CD4-positive, alpha-beta T cell treated with Interleukin-21 for 1 hour (primary cell): ENCODE measurements around the gene RNF148.
"Not testable (repeated sequence)": the region's sequence is repeated elsewhere in the genome, so short reads cannot be mapped to it uniquely, and the experiment has no call there.

Experiments used
- DNase-seq: peaks from one replicate; pipeline ENCODE4 v3.0.0-alpha.2; 2020

The RNF148 gene

DNA sequence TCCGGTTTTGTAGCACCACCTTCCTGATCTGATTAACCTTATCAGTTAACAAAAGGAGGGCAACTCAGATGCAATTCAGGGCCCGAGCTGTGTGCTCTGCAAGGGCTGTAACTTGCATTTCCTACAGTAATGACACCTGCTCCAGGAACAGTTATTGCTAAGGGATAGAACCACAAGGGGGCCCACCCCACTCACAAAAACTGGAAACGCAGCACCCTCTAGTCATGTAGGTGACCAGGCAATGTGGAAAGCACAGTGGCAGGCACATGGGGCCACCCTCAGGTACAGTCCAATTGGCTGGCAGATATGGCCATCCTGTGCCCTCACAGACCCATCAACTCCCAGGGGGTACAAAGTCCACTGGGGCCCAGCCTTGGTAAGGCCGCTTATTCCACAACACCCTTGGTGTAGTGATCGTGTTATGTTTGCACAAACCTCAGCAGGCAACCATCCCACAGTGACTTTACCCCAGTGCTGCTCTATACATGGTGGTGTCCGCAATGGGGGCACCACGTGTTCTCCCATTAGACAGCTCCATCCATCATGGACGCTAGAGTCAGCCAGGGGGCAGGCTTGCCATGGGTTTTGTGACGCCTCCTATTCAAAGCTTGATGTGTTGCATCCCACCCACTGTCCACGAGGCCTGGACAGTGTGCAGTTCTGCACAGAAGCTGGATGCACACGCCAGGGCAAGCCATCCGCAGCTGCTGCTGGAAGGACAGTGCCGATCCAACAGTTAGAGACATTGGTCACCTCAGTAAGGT lies 13.2 kb downstream of the RNF148 start:
- DNase-seq, result no peak

GRCh38 chr7:122688400-122688998 lies 14.2 kb downstream of the RNF148 start:
- no peak for DNase-seq

- DNase-seq, result no peak
These were observed 16.3 kb downstream of the RNF148 start for GRCh38 chr7:122686360-122686878.

- no peak for DNase-seq
These were observed 18.2 kb downstream of the RNF148 start for GRCh38 chr7:122684504-122684903.

GRCh38 chr7:122682815-122683550 lies 19.7 kb downstream of the RNF148 start:
- no peak for DNase-seq

GRCh38 chr7:122681186-122681585 lies 21.5 kb downstream of the RNF148 start:
- not testable (repeated sequence) for DNase-seq

DNA sequence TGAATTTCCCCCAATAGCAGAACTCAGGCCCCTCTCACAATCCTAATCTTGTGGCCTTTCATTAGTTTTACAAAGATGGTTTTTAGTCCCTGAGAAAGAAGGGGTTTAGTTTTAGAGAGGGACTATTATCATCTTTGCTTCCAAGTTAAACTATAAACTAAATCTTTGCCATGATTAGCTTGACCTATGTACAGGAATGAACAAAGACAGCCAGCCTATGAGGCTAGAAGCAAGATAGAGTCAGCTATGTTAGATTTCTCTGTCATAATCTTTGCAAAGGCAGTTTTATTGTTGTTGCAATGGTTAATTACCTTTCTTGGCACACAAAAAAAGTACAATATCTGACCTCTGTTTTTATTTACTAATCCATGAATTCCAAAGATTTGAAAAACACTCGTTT lies 22.9 kb downstream of the RNF148 start:
- DNase-seq, result no peak

- not testable (repeated sequence) for DNase-seq
These were observed 23.4 kb downstream of the RNF148 start for GRCh38 chr7:122679269-122679709.

DNA sequence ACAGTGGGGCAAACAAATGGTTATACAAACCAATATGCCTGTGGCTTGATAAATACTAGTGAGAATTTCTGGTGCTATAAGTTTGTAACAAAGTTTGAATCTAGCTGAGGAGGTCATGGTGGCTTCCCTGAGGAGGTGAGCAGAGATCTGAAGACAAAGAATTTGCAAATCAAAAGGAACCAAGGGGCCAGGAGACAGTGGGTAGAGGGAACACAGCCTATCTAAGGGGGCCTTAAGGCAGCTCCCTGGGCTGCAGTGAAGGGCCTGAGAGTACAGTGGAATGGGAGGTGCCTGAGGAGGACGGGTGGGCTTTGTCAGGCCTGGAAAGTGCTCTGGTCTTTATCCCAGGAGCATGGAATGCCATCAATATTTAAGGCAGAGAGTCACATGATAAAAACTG lies 25.6 kb downstream of the RNF148 start:
- DNase-seq, result no peak

DNA sequence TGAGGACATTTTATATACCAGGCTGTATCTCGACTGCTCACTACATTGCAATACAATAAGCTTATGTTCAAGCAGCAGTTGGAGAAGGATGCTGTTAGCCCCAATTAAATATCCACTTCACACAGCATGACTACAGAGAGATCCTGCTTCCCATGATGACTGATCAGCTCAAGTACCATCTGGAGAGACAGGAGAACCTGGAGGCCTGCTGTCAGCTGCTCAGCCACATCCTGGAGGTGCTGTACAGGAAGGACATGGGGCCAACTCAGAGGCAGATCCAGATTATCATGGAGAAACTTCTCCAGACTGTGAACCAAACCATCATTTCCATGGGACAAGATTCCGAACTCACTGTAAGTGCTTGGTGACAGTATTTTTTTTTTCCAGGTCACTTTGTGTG lies 26.3 kb downstream of the RNF148 start:
- DNase-seq, result no peak

DNA sequence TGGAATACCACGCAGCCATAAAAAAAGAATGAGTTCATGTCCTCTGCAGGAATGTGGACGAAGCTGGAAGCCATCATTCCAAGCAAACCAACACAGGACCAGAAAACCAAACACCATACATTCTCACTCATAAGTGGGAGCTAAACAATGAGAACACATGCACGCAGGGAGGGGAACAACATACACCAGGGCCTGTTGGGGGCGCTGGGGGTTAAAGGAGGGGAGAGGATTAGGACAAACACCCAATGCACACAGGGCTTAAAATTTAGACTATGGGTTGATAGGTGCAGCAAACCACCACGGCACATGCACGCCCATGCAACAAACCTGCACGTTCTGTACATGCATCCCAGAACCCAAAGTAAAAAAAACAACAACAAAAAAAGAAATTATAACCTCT lies 27.1 kb downstream of the RNF148 start:
- DNase-seq, result no peak

GRCh38 chr7:122675011-122675410 lies 27.7 kb downstream of the RNF148 start:
- no peak for DNase-seq

DNA sequence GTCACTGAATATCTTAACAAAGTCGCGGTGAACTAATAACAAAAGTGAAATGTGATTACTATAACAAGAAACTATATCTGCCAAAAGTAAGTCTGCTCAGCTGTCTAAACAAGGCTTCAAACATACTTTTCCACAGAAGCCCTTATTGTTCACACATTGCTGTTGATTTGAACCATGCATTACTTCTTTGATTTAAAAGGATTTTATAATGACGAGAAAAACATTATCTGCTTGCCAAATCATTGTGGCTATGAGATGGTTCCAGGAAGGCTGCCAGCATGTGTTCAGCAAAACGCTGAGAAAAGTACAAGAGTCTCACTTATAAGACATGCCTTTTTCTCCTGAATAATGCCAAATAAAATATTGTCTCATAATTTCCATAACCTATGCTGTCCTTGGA lies 28.2 kb downstream of the RNF148 start:
- no peak for DNase-seq

- no peak for DNase-seq
These were observed 28.8 kb downstream of the RNF148 start for GRCh38 chr7:122673951-122674350.

DNA sequence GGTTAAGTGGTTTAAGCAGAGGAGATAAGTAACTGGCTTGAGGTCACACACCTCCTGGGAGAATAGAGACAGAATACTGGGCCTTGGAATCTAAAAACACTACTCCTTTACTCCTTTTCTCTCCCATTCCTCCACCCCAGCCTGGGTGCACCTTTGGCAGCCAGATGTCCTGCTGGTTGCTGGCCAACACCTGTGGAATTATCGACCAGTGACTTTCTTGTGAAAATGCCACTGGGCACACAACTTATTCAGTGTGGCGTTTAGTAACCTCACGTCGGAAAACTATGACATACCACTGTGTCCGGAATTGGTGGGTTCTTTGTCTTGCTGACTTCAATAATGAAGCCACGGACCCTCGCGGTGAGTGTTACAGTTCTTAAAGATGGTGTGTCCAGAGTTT lies 30.2 kb downstream of the RNF148 start:
- no peak for DNase-seq

- DNase-seq, result no peak
These were observed 39.0 kb downstream of the RNF148 start for GRCh38 chr7:122663733-122664132.

- no peak for DNase-seq
These were observed 43.9 kb downstream of the RNF148 start for GRCh38 chr7:122658856-122659255.

DNA sequence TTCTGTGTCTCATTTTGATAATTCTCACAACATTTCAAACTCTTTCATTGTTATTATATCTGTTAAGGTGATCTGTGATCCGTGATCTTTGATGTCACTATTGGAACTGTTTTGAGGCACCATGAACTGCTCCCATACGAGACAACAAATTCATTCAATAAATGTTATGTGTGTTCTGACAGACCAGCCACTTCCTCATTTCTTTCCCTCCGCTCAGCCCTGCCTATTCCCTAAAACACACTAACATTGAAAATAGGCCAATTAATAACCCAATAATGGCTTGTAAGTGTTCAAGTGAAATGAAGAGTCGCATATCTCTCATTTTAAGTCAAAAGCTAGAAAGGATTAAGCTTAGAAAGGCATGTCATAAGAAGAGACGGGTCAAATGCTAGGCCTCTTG lies 49.0 kb downstream of the RNF148 start:
- no peak for DNase-seq

- no peak for DNase-seq
These were observed 49.8 kb downstream of the RNF148 start for GRCh38 chr7:122652876-122653275.
